Measurements from ENCODE around the gene SHC2.

Gene SHC2

DNA sequence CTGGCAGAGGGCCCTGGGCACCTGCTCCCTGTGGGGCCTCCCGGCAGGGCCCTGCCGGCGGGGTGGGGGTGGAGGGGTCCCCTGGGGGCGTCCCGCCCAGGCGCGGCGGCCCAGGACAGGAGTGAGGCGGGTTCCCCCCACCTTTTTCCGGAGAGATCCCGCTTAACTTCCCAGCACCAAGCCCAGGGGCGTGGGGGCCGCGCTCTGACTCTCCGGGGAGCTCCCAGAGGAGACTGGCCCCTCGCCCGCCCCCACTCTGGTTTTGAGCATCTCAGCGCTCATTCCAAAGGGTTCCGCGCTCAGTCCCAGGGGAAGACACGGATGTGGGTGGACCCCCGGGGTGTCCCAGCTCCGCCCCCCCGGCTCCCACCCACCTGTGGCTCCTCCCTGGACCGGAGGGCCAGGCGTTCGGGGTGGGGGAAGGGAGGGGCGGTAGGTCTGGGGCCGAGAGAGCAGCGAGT is 52.4 kb downstream of the SHC2 start:
- no peak for TF ChIP-seq JUND (IDR thresholded peaks at IDR 0.05; ENCODE audit: low read depth)
- in situ Hi-C loops (cut with HindIII; ENCODE audit: low pct_unique_long_range_greater_than_20kb, low sequenced_read_pairs), result no loop called here
- DNase-seq (ENCODE audit: low read depth in 1 of 2, low spot score in 1 of 2), result no peak

DNA sequence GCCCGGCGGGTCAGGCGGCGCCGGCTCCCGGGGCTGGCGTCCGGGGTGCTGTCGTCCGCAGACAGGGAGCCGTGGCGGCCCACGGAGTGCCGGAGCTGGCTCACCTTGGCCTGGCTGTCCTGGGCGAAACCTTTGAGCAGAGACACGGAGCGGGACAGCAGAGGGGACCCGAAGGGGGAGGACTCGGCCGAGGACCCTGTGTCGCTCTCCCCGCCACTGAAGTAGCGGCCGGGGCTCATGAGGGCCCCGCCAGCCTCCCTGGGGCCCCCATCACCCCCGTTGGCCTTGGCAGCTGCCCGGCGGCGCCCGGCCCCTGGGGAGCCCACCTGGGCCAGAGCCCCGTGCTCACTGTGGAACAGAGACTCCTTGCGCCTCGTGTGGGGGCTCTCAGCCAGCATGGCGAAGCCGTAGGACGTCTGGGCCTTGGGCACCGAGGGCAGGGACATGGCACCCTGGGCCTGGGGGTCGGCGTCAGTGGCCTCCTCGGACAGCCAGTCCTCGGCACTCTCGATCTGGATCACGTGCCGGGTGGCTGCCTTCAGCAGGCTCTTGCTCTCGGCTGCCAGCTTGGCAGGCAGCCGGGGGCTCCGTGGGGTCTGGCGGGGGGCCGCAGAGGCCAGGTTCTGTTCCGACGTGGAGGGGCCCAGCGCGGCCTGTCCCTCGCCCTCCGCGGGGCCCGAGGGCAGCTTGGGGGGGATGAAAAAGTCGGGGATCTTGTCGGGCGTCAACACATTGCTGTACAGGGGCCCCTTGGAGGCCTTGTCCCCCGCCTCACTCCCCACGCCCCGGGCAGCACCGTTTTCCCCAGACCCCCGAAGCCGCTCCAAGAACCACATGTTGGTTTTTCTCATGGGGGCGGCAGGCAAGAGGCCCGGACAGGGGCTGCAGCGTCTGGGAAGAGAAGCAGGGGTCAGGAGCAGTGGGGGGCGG is 53.1 kb downstream of the SHC2 start:
- TF ChIP-seq JUND (IDR thresholded peaks at IDR 0.05; ENCODE audit: low read depth), result no peak
- in situ Hi-C loops (cut with HindIII; ENCODE audit: low pct_unique_long_range_greater_than_20kb, low sequenced_read_pairs), result no loop called here
- no peak for DNase-seq (ENCODE audit: low read depth in 1 of 2, low spot score in 1 of 2)

DNA sequence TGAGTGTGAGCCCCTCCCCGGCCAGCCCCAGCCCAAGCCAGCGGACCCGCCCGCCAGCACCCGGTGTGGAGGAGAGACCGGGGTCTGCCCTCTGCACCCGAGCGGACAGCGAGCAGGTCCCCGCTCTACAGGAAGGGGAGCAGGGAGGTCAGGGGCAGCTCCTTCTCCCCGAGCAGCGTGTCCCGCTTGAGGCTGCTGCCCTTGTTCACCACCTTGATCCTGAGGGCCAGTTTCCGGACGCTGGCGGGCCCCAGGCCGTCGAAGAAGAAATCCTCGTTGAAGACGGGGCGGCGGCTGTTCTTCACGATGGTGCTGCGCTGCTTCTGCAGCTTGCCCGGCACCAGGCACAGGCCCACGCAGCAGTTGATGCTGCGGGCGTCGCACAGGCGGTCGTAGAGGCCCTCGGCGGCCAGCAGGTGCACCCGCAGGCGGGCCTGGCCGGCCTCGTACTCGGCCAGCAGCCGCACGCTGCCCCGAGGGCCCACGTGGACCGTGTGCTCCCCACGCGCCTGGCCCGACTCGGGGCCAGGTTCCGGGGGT is 53.8 kb downstream of the SHC2 start:
- in situ Hi-C loops (cut with HindIII; ENCODE audit: low pct_unique_long_range_greater_than_20kb, low sequenced_read_pairs), result no loop called here
- DNase-seq (ENCODE audit: low read depth in 1 of 2, low spot score in 1 of 2), result no peak
- TF ChIP-seq JUND (IDR thresholded peaks at IDR 0.05; ENCODE audit: low read depth), result no peak

DNA sequence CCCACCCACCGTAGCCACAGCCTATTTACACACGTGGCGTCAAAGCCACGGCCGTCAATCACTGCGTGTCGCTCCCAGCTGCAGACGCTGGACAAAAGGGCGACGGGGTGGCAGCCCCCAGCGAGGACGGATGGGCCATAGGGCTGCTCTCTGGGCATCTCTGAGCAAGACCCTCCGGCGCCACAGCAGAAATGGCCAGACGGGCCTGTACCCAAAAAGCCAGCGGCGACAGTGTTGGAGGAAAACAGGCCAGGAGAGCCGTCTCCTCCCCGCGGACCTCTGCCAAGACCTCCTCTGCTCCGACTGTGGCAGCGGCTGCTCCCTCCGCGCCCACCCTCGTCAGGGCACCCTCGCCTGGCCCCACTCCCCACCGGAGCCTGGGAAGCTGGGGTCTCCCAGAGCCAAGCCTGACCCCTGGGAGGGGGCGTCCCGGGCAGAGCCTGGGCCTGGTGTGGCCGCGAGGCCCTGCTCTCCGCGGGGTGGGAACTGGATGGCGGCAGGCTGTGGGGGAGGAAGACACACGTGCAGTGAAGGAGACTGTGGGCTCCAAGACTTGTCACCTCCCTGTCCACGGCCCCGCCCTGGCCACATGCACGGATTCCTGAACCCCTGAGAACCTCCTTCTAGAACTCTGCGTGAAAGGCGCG is 54.6 kb downstream of the SHC2 start:
- DNase-seq (ENCODE audit: low read depth in 1 of 2, low spot score in 1 of 2), result no peak
- no peak for TF ChIP-seq JUND (IDR thresholded peaks at IDR 0.05; ENCODE audit: low read depth)
- in situ Hi-C loops (cut with HindIII; ENCODE audit: low pct_unique_long_range_greater_than_20kb, low sequenced_read_pairs), result no loop called here

DNA sequence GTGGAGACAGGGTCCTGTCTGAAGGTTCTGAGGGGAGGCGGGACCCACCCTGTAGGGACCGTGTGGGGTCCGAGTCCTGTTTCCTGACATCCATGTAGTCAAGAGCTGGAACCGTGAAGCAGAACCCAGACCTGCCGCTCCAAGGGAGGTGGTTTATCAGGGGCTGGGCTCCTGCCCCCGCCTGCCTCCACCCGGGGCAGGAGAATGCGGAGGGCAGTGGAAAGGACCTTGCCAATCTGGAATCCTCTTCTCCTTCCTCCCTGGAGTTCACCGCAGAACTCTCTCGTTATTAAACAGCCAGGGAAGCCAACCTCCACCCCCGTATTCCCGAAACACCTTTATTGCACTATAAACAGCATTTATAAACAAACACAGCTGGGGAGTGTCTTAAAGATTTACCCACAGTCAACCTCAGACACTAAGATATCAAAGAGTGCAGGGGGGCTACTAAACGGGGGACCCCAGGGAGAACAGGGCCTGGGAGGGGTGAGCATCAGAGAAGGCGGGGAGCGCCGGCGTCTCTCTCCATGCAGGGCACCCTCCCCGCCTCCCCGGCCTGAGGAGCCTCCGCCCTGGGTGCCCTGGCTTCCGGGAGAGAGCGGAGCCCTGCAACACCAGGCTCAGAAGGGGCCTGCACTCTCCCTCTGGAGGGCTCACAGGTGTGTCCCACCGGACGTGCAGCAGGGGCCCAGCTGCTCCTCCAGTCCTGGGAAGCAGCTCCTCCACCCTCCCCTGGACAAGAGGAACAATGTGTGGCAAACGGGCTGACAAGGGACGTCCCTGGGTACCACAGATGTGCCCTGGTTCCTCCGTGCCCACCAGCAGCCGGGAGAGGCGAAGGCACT is 55.5 kb downstream of the SHC2 start:
- no peak for DNase-seq (ENCODE audit: low read depth in 1 of 2, low spot score in 1 of 2)
- in situ Hi-C loops (cut with HindIII; ENCODE audit: low pct_unique_long_range_greater_than_20kb, low sequenced_read_pairs), result no loop called here
- TF ChIP-seq JUND (IDR thresholded peaks at IDR 0.05; ENCODE audit: low read depth), result no peak

DNA sequence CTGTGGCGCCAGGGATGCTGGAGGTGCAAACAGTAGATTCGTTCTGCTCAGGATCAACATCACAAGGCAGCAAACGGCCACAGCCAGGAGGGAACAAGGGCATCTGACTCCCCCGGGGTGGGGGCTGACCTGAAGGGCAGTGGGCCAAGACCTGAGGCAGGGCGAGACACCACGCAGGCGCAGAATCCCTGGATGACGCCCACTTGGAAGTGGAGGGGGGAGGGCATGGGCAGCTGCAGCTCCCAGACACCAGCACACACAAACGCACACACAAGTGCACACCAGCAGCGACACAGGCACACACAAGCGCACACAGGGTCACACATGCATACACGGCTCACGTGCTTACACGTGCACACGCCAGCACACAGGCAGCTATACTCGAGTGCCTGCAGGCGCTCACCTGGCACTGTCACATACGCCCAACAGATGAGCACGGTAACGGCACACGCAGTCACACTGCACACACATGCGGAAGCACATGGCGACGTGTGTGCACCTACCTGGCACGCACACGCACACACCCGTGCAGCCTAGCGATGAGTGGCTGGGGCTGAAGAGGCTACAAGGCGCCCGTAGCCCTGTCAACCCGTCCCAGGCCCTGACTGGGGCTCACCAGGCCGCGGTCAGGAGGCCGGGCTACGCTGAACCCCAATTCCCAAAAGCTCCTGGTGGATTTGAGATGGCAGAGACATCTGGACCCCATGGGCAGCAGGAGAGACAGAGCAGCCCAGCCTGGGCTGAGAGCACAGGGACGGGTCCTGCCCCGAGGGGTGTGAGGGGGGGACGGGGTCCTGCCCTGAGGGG is 57.4 kb downstream of the SHC2 start:
- no peak for TF ChIP-seq JUND (IDR thresholded peaks at IDR 0.05; ENCODE audit: low read depth)
- no peak for DNase-seq (ENCODE audit: low read depth in 1 of 2, low spot score in 1 of 2)
- in situ Hi-C loops (cut with HindIII; ENCODE audit: low pct_unique_long_range_greater_than_20kb, low sequenced_read_pairs), result no loop called here

DNA sequence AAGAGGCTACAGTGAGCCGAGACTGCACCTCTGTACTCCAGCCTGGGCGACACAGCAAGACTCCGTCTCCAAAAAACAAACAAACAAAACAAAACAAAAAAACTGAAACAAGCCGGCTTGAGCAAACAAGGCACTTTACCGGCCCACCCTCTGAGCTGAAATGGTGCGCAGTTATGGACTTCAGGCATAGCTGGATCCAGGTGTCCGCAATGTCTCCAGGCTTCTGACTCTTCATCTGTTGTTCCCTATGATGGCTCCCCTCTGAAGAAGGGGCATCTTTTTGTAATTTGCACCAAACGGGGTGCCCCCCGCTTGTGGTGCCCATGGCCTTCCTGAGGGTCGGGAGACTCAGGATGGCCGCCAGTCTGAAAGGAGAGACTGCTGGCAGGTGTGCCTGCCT is 58.0 kb downstream of the SHC2 start:
- in situ Hi-C loops (cut with HindIII; ENCODE audit: low pct_unique_long_range_greater_than_20kb, low sequenced_read_pairs), result no loop called here
- TF ChIP-seq JUND (IDR thresholded peaks at IDR 0.05; ENCODE audit: low read depth), result no peak
- no peak for DNase-seq (ENCODE audit: low read depth in 1 of 2, low spot score in 1 of 2)

DNA sequence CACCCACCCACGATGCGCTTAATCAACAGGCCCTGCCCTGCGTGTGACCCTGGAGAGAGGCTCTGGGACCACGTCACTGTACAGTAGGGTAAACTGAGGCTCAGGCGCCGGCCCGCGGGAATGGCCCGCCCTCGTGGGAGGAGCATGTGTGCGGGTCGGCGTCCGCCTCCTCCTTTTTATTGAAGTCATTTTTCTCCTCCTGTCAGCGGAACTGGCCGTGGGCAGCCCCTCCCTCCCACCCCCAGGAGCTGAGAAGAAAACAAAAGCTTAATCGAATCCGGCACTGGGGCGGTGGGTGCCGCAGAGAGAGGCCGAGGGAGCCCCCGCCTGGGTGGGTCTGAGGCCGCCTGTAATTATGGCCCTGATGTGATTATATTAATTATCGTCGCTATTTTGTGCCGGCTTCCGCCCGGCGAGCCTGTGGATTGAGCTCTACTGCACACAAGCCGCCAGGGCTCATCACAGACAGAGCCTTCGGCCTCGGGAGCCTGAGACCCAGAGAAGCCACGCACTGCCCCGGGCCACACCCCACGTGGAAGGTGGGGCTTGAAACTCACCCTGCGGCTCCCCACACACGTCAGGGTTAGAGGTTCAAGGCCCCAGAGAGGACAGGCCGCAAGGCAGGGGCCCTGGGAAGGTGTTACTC is 58.8 kb downstream of the SHC2 start:
- TF ChIP-seq JUND (IDR thresholded peaks at IDR 0.05; ENCODE audit: low read depth), result no peak
- no peak for DNase-seq (ENCODE audit: low read depth in 1 of 2, low spot score in 1 of 2)
- in situ Hi-C loops (cut with HindIII; ENCODE audit: low pct_unique_long_range_greater_than_20kb, low sequenced_read_pairs), result no loop called here

DNA sequence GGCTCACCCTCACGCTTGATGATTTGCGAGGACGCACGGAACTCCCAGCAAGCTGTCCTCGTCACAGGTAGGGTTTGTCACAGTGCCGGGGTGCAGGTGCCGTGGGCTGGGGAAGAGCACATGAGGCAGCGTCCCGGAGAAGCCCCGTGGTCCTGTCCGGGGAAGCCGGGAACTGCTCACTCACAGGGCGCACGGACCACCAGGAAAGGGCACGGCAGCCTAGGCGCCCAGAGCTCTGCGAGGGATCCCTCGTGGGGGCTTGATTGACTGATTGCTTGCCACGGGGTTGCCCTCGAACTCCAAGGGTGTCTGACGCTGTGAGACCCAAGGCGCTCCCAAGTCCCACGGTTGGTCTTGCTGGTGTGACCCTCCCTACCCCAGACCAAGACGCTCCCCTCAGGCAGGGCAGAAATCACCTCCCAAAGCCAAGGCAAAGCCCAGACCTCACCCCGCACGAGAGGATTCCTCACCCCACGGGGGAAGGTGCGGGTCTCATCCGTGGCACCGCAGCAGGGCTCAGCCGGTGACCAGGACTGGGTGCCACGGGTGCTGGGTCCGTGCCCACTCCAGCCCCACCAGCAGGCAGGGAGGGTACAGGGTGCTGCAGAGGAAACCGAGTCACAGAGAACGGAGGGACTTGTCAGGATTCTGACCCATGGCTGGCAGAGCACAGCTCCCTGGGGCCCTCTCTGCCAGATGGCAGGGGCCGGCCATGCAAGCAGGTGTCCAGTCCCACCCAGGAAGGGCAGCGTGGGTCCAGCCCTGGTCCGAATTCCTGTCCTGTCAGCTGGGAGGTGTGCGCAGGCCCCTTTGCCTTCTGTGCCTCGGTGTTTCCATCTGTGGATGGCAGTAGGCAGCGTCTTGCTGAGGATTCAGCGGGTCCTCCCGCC is 59.6 kb downstream of the SHC2 start:
- DNase-seq (ENCODE audit: low read depth in 1 of 2, low spot score in 1 of 2), result no peak
- in situ Hi-C loops (cut with HindIII; ENCODE audit: low pct_unique_long_range_greater_than_20kb, low sequenced_read_pairs), result no loop called here
- no peak for TF ChIP-seq JUND (IDR thresholded peaks at IDR 0.05; ENCODE audit: low read depth)

DNA sequence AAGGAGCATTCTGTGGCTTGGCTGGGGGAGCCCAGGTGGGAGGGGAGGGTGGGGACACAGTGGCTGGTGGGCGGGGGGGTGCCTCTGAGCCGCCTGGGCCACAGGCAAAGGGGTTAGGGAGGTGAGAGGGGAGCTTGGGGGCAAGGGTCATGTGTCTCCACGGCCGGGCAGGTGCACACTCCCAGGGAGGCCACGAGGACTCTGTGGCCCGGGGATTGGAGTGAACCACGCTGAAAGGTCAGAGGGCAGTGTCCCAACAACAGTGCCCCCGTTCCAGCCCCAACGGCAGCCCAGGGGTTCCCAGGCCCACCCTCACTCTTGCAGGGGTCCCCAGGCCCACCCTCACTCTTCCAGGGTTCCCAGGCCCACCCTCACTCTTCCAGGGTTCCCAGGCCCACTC is 61.5 kb downstream of the SHC2 start:
- in situ Hi-C loops (cut with HindIII; ENCODE audit: low pct_unique_long_range_greater_than_20kb, low sequenced_read_pairs), result no loop called here
- no peak for TF ChIP-seq JUND (IDR thresholded peaks at IDR 0.05; ENCODE audit: low read depth)
- no peak for DNase-seq (ENCODE audit: low read depth in 1 of 2, low spot score in 1 of 2)

All from T47D (cell line).